ENCODE results near the gene TMEM176A. TPM values are rescaled to one million over a fixed set of nuclear protein-coding genes. Genes with fewer than 3 reads are reported as not detected.

Gene TMEM176A
- total RNA-seq, 1 experiment from 2014 or later, result not detected

GRCh38 chr7:150784120-150784736, 16.3 kb upstream of the TMEM176A start:
- in situ Hi-C loops (cut with HindIII; ENCODE audit: low pct_unique_long_range_greater_than_20kb, low sequenced_read_pairs), result no loop called here

GRCh38 chr7:150784954-150785353, 15.6 kb upstream of the TMEM176A start:
- DNase-seq (ENCODE audit: low read depth, low spot score), result no peak
- in situ Hi-C loops (cut with HindIII; ENCODE audit: low pct_unique_long_range_greater_than_20kb, low sequenced_read_pairs), result no loop called here

More at GRCh38 chr7:150784120-150784736, 16.3 kb upstream of the TMEM176A start:
- no peak for DNase-seq (ENCODE audit: low read depth, low spot score)

DNA sequence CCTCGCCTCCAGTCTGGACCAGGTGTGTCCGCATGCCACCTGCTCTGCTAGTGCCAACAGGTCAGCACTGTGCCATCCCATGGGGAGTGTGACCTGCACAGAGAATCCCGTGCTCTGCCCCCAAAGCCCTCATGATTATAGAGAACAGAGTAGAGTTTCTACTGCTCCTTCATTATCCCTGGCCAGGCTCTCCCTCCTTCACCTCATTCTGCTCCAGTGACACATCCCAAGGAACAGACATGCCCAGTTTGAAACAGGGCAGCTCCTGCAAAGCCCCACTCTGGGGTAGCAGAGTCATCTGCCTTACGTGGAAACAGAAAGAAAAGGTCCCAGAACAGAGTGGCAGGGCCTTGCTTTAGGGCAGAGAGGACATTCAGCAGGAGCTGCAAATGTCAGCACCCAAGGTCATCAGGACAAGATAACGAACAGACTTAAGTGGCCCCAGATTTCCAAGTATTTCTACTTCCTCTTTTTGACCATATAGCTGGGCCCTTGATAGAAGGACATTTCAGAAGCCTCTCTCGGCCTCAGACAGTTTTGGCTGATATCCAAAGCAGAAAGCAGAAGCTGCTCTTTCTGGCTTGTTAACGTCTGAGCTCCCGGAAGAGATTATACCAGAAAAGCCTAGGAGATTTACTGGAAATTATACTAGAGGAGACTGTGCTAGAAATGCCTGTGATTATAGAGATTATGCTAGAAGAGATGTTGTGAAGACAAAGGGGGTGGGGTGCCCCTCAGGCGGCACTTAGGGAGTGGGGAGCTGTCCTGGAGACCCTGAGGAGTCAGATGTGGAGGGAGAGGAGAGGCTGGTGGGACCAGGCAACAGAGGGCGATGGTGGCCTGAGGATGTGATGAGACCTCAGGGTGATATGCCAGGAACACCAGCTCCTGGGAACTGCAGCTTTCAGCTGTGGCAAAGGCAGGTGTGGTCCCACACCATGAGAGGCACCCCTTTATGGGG, 13.0 kb upstream of the TMEM176A start:
- in situ Hi-C loops (cut with HindIII; ENCODE audit: low pct_unique_long_range_greater_than_20kb, low sequenced_read_pairs), result no loop called here
- no peak for DNase-seq (ENCODE audit: low read depth, low spot score)

GRCh38 chr7:150788474-150789269, 11.9 kb upstream of the TMEM176A start:
- no peak for DNase-seq (ENCODE audit: low read depth, low spot score)
- in situ Hi-C loops (cut with HindIII; ENCODE audit: low pct_unique_long_range_greater_than_20kb, low sequenced_read_pairs), result no loop called here

GRCh38 chr7:150790416-150791075, 10.0 kb upstream of the TMEM176A start:
- DNase-seq (ENCODE audit: low read depth, low spot score), result no peak
- in situ Hi-C loops (cut with HindIII; ENCODE audit: low pct_unique_long_range_greater_than_20kb, low sequenced_read_pairs), result no loop called here

GRCh38 chr7:150791304-150791703, 9.3 kb upstream of the TMEM176A start:
- in situ Hi-C loops (cut with HindIII; ENCODE audit: low pct_unique_long_range_greater_than_20kb, low sequenced_read_pairs), result no loop called here
- DNase-seq (ENCODE audit: low read depth, low spot score), result no peak

- in situ Hi-C loops (cut with HindIII; ENCODE audit: low pct_unique_long_range_greater_than_20kb, low sequenced_read_pairs), result no loop called here
- DNase-seq (ENCODE audit: low read depth, low spot score), result no peak
Observed at GRCh38 chr7:150791746-150792452, 8.7 kb upstream of the TMEM176A start.

GRCh38 chr7:150793569-150794238, 6.9 kb upstream of the TMEM176A start:
- DNase-seq (ENCODE audit: low read depth, low spot score), result no peak
- in situ Hi-C loops (cut with HindIII; ENCODE audit: low pct_unique_long_range_greater_than_20kb, low sequenced_read_pairs), result no loop called here

DNA sequence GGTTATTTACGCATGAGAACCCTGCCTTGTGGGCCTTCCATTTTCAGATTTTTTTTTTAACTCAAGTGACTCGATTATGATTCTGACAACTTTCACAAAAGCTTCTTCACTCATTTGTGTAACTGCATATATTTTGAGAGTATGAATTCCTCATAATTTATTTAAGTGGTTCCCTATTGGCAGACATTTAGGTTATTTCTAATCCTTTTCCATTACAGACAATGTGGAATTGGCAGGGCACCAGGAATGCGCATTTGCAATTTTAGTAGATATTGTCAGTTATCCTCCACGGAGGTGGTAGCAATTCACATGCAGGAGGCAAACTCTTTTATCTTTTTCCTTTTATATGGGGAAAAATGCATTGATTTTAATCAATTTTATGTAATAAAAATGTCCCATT, 2.9 kb upstream of the TMEM176A start:
- in situ Hi-C loops (cut with HindIII; ENCODE audit: low pct_unique_long_range_greater_than_20kb, low sequenced_read_pairs), result no loop called here

GRCh38 chr7:150799156-150799555, 1.4 kb upstream of the TMEM176A start:
- DNase-seq (ENCODE audit: low read depth, low spot score), result no peak
- in situ Hi-C loops (cut with HindIII; ENCODE audit: low pct_unique_long_range_greater_than_20kb, low sequenced_read_pairs), result no loop called here

More for the DNA sequence above, 2.9 kb upstream of the TMEM176A start:
- DNase-seq (ENCODE audit: low read depth, low spot score), result no peak

DNA sequence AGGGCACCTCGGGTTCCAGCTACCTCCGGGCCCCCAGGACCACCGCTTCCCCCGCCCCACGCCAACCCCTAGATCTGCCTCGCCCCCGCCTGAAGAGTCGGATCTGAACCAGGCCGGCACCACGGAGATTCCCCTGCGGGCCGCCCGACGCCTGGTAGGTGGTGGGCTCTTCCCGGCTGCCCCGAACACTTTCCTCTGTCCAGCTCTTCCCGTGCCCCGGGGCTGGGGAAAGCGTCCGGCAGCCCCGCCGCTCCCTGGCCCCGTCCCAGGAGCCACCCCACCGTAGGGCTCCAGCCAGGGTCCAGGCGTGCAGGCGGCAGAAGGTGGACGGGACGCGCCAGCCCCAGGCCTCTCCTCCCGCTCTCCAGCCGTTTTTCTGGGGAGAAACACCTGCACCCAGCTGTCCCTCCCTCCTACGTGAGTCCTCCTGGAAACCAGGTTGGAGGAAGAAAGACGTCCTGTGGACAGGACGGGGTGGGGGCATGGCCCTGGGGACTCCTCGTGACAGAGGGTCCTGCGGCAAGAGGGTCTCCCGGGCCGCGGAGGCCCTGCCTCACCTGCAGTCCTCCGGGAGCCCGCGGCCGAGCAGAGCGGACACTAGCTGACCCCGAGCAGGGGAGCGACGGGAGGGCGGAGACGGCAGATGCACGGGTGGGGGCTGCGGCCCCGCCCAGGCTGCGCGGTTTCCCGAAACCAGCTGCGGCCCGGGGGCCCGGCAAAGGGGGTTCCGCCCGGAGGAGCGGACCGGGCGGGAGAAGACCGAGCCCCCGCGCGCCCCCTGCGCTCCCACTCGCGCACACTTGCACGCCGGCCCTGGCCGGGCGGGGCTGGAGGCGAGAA, 608 bp upstream of the TMEM176A start, which contains the start of gene TMEM176B:
Gene TMEM176B, minus strand, starts transcription at position 624 of the 840 bp plus-strand sequence. CDS start 3,795 bp downstream, outside the sequence.
- no peak for DNase-seq (ENCODE audit: low read depth, low spot score)
- in situ Hi-C loops (cut with HindIII; ENCODE audit: low pct_unique_long_range_greater_than_20kb, low sequenced_read_pairs), result no loop called here

GRCh38 chr7:150801242-150801945, 825 bp downstream of the TMEM176A start:
- in situ Hi-C loops (cut with HindIII; ENCODE audit: low pct_unique_long_range_greater_than_20kb, low sequenced_read_pairs), result no loop called here

DNA sequence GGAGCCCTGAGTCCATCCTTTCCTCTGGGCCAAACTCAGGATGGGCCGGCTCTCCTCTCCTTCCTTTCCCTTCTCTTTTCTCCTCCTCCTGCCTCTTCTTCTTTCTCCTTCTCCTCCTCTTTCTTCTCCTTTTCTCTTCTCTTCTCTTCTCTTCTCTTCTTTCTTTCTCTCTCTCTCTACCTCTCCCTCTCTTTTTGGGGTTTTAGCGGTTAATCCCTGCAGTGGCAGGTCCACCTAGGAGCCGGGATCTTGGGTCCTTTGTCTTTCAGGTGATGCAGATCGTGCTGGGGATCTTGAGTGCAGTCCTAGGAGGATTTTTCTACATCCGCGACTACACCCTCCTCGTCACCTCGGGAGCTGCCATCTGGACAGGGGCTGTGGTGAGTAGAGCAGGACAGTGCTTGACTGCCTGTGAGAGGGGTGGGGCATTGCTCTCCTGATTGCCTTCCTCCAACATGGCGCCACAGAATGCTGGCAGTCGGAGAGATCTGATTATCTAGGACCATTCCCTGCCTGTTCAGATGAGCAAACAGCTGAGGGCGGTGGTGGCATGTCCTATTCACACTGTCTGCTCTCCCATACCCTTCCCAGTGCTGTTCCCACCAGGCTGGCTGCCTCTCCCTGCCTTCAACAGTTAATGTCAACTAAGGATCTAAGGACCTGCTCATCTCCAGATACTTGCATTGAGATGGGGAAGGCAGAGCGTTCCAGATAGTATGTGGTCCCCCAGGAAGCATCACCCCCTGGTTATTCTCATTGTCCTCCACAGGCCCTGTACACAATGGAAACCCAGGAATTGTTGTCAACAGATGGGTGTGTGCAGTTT, 1.6 kb downstream of the TMEM176A start:
- in situ Hi-C loops (cut with HindIII; ENCODE audit: low pct_unique_long_range_greater_than_20kb, low sequenced_read_pairs), result no loop called here
- no peak for DNase-seq (ENCODE audit: low read depth, low spot score)

More at GRCh38 chr7:150801242-150801945, 825 bp downstream of the TMEM176A start:
- no peak for DNase-seq (ENCODE audit: low read depth, low spot score)

GRCh38 chr7:150803161-150803860, 2.7 kb downstream of the TMEM176A start:
- in situ Hi-C loops (cut with HindIII; ENCODE audit: low pct_unique_long_range_greater_than_20kb, low sequenced_read_pairs), result no loop called here

More at GRCh38 chr7:150803161-150803860, 2.7 kb downstream of the TMEM176A start:
- no peak for DNase-seq (ENCODE audit: low read depth, low spot score)
